CD4-positive, alpha-beta T cell (primary cell): Measurements from ENCODE around the gene CYB5R3. TPM values are rescaled to one million over a fixed set of nuclear protein-coding genes. Genes with fewer than 3 reads are reported as not detected.
"Not testable (repeated sequence)": the region's sequence is repeated elsewhere in the genome, so short reads cannot be mapped to it uniquely, and the experiment has no call there.

Source experiments
- ATAC-seq: fragments of 200-7000 bp; cut with Tn5 transposase; one replicate; pipeline ENCODE4 v1.10.0; 2022; ENCODE audit warnings: mild to moderate bottlenecking; ENCODE audit not compliant: poor library complexity
- CTCF ChIA-PET: fragments of 350-600 bp; sonication (Branson Sonifier 250); formaldehyde crosslinking; loops from one replicate; lab custom pipeline; 2021; ENCODE audit warnings: antibody characterized with exemption, inconsistent platforms; lab: Charles Lee
- POLR2A ChIA-PET: fragments of 350-600 bp; sonication (Branson Sonifier 250); formaldehyde crosslinking; loops from one replicate; lab custom pipeline; 2021; ENCODE audit warnings: antibody characterized with exemption, inconsistent platforms; lab: Charles Lee
- DNase-seq, 14 experiments: peaks; one replicate each; pipeline ENCODE4 v3.0.0-alpha.2; 2013 to 2020; ENCODE audit warnings: mixed read lengths in 2 of 14
- H3K27ac ChIP-seq, 2 donors: one replicate each; pipeline versions ENCODE4 v1.5.1 to v1.7.0; 2013; ENCODE audit warnings: low read length in 2 of 2, low read depth in 1 of 2, mild to moderate bottlenecking in 1 of 2
- H3K27me3 ChIP-seq, 2 experiments: 1 replicate in 1 of 2; 2 replicates in 1 of 2; pipeline versions ENCODE4 v1.6.1 to v1.7.0; 2013; ENCODE audit warnings: low read length in 2 of 2, control low read depth in 1 of 2, mild to moderate bottlenecking in 1 of 2, moderate library complexity in 1 of 2; ENCODE audit not compliant: insufficient read depth in 2 of 2, control insufficient read depth in 1 of 2
- H3K36me3 ChIP-seq: one replicate; pipeline ENCODE4 v1.6.1; 2013; ENCODE audit warnings: low read length, control low read depth; ENCODE audit not compliant: insufficient read depth
- H3K4me1 ChIP-seq: one replicate; pipeline ENCODE4 v1.6.1; 2013; ENCODE audit warnings: low read length, control low read depth; ENCODE audit not compliant: insufficient read depth
- H3K4me3 ChIP-seq: one replicate; pipeline ENCODE4 v1.5.1; 2013; ENCODE audit warnings: mild to moderate bottlenecking, low read length, moderate library complexity
- H3K9me3 ChIP-seq, 2 experiments: 1 replicate in 1 of 2; 2 replicates in 1 of 2; pipeline versions ENCODE4 v1.6.1 to v1.7.0; 2013; ENCODE audit warnings: low read length in 2 of 2, mild to moderate bottlenecking in 2 of 2, control low read depth in 1 of 2, moderate library complexity in 1 of 2; ENCODE audit not compliant: control insufficient read depth in 1 of 2, insufficient read depth in 1 of 2
- H3K27ac Mint-ChIP-seq: one replicate; pipeline ENCODE4 v1.8.0; 2020; ENCODE audit warnings: mixed read lengths
- H3K27me3 Mint-ChIP-seq: one replicate; pipeline ENCODE4 v1.8.0; 2021; ENCODE audit warnings: mixed read lengths
- H3K36me3 Mint-ChIP-seq: one replicate; pipeline ENCODE4 v1.8.0; 2021; ENCODE audit warnings: low read depth, mixed read lengths
- H3K4me1 Mint-ChIP-seq: one replicate; pipeline ENCODE4 v1.8.0; 2021; ENCODE audit warnings: low read depth, mixed read lengths
- H3K4me3 Mint-ChIP-seq: one replicate; pipeline ENCODE4 v1.8.0; 2020; ENCODE audit warnings: mild to moderate bottlenecking, mixed read lengths
- H3K9me3 Mint-ChIP-seq: one replicate; pipeline ENCODE4 v1.8.0; 2020; ENCODE audit warnings: mixed read lengths
- intact Hi-C, 2 experiments: fragments of 100-400 bp; cut with DNase I in 1 of 2; cut with micrococcal nuclease in 1 of 2; formaldehyde crosslinking; loops; one replicate each; pipeline versions ENCODE4 v1.15.1 to v1.9.0; 2023 to 2025; cut with DNase I, micrococcal nuclease
- total RNA-seq, 174 experiments: library from RNA in 2 of 174; stranded (reverse) in 2 of 174; gene quantifications; one replicate each; pipeline ENCODE4 v1.2.3 and lab custom pipeline; 2021 to 2026
- TF ChIP-seq, protein P1 (sequence below): fragments of 200-600 bp; IDR thresholded peaks from one replicate; pipeline ENCODE4 v1.8.0; 2022; ENCODE audit warnings: antibody characterized with exemption, mild to moderate bottlenecking

Gene CYB5R3
- total RNA-seq, 2 experiments from 2014 or later, result 39.8 to 41.2 TPM

DNA sequence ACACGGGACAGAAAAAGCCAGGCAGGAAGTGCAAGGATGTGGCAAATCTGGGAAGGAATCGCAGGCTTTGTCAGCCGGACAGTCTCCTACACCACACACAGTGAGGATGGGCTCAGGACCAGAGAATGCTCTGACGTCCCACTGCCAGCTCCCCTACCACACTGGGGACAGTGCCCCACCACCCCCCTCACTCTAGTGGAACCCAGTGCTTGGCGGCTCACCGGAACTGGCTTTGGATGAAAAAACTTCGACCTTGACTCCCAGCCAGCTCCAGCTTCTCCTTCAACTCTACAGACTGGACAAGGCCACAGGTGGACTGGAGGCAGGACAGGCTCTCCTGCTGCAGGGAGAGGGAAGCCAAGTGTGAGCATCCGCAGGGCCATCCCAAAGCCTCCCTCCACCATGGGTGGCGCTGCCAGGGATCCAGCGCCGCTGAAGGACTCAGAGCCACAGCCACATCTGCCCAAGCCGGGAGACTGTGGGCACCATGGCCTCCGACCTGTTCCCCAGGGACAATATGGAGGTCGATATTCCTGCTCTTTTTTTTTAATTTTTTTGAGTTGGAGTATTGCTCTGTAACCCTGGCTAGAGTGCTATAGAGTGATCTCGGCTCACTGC lies 71.5 kb downstream of the CYB5R3 start:
- H3K9me3 Mint-ChIP-seq, result no peaks in the 10 kb centered on the region
- H3K27me3 ChIP-seq, result no peaks in the 10 kb centered on the region
- H3K4me1 ChIP-seq, result peaks cover 12% of the 10 kb centered on the region
- no peak overlapping the region for H3K4me3 Mint-ChIP-seq
- intact Hi-C loops, result no loop called here
- TF ChIP-seq, protein P1, sequence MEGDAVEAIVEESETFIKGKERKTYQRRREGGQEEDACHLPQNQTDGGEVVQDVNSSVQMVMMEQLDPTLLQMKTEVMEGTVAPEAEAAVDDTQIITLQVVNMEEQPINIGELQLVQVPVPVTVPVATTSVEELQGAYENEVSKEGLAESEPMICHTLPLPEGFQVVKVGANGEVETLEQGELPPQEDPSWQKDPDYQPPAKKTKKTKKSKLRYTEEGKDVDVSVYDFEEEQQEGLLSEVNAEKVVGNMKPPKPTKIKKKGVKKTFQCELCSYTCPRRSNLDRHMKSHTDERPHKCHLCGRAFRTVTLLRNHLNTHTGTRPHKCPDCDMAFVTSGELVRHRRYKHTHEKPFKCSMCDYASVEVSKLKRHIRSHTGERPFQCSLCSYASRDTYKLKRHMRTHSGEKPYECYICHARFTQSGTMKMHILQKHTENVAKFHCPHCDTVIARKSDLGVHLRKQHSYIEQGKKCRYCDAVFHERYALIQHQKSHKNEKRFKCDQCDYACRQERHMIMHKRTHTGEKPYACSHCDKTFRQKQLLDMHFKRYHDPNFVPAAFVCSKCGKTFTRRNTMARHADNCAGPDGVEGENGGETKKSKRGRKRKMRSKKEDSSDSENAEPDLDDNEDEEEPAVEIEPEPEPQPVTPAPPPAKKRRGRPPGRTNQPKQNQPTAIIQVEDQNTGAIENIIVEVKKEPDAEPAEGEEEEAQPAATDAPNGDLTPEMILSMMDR, result no peak
- no peak overlapping the region for H3K4me3 ChIP-seq
- H3K9me3 ChIP-seq, result no peaks in the 10 kb centered on the region
- CTCF ChIA-PET, result no interaction called here
- H3K36me3 Mint-ChIP-seq, result peaks cover 43% of the 10 kb centered on the region
- no peak overlapping the region for H3K27ac ChIP-seq
- no peak for DNase-seq
- POLR2A ChIA-PET, result no interaction called here
- H3K36me3 ChIP-seq, result peaks cover 31% of the 10 kb centered on the region
- peaks cover 12% of the 10 kb centered on the region for H3K4me1 Mint-ChIP-seq
- no peak overlapping the region for H3K27ac Mint-ChIP-seq
- no peak for ATAC-seq
- no peaks in the 10 kb centered on the region for H3K27me3 Mint-ChIP-seq

DNA sequence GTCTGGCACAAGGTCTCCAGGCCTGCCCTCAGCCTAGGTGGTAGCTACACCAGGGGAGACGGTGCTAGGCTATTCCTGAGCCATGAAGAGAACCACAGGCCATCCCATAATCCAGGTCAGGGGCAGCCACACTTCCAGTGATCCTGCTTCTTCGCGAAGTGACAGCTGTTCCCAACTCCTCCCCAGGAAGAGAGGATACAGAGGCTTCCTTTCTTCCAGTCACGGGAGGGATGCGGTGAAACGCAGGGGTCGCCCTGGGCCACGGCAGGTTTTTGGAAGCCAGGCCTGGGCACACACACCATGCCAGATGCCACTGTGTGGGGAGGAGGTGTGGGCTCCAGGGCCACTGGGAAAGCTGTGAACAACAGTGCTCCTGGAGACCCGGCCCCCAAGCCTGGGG lies 72.1 kb downstream of the CYB5R3 start:
- DNase-seq, H3K27ac Mint-ChIP-seq, H3K4me1 ChIP-seq, CTCF ChIA-PET, intact Hi-C loops, POLR2A ChIA-PET, H3K4me3 Mint-ChIP-seq, H3K9me3 ChIP-seq, ATAC-seq, H3K27ac ChIP-seq, H3K4me1 Mint-ChIP-seq, H3K9me3 Mint-ChIP-seq, H3K27me3 Mint-ChIP-seq, H3K4me3 ChIP-seq, H3K27me3 ChIP-seq: not testable (repeated sequence)
- H3K36me3 ChIP-seq, result peaks cover 35% of the 10 kb centered on the region
- H3K36me3 Mint-ChIP-seq, result peaks cover 45% of the 10 kb centered on the region

DNA sequence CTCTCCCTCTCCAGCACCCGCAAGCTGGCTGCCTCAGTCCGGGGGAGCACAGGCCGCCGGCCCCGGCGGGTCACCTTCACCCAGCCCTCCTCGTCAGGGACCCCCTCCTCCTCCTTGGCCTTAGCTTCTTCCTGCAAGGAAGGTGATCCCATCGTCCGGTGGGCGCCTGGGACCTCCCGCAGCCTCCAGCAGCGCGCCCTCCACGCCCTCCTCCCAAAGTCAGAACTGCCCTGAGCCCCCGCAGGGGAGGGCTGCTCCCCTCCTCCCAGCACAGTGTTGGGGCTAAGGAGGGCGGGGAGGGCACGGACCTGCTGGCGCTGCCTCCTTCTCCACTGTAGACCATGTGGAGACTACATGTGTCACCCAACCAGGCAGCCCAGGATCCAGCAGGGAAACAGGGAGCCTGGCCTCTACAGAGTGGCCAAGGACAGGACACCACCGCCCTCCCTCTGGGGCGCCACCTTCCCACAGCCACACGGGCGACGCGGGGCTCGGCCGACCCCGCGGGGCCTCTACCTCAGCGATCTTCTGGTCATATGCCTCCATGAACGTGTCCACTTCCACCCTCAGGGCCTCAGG lies 73.1 kb downstream of the CYB5R3 start:
- POLR2A ChIA-PET, result not testable (repeated sequence)

DNA sequence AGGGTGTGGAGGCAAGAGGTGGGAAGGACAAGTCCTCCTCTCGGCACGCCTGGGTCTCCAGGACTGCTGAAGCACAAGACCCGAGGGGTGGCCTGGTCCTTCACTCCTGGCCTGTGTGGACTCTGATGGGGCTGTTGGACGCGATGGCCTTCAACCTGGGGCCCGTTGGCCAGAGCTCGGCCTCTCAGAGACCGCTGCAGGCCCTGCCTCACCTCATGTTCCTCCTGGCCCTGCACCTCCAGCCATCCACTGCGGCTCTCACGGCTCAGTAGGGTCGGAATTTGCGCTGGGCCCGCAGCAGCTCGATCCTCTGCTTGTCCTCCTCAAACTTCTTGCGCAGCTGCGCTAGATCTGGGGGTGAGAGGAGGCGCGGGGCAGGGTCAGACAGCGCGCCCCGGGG lies 74.7 kb downstream of the CYB5R3 start:
- H3K27ac Mint-ChIP-seq, H3K4me3 ChIP-seq, H3K27ac ChIP-seq, DNase-seq, H3K9me3 ChIP-seq, POLR2A ChIA-PET, H3K4me3 Mint-ChIP-seq, CTCF ChIA-PET, H3K4me1 Mint-ChIP-seq, ATAC-seq, H3K9me3 Mint-ChIP-seq, H3K4me1 ChIP-seq, intact Hi-C loops, H3K27me3 Mint-ChIP-seq, H3K27me3 ChIP-seq: not testable (repeated sequence)
- peaks cover 30% of the 10 kb centered on the region for H3K36me3 ChIP-seq
- peaks cover 46% of the 10 kb centered on the region for H3K36me3 Mint-ChIP-seq

More for the DNA sequence above, 73.1 kb downstream of the CYB5R3 start:
- intact Hi-C loops, ATAC-seq, H3K4me3 Mint-ChIP-seq, H3K9me3 Mint-ChIP-seq, H3K4me3 ChIP-seq, H3K4me1 ChIP-seq, H3K9me3 ChIP-seq, CTCF ChIA-PET, DNase-seq, H3K4me1 Mint-ChIP-seq, H3K27ac ChIP-seq, H3K27me3 ChIP-seq, H3K27ac Mint-ChIP-seq, H3K27me3 Mint-ChIP-seq: not testable (repeated sequence)
- H3K36me3 ChIP-seq, result peaks cover 35% of the 10 kb centered on the region
- peaks cover 45% of the 10 kb centered on the region for H3K36me3 Mint-ChIP-seq

DNA sequence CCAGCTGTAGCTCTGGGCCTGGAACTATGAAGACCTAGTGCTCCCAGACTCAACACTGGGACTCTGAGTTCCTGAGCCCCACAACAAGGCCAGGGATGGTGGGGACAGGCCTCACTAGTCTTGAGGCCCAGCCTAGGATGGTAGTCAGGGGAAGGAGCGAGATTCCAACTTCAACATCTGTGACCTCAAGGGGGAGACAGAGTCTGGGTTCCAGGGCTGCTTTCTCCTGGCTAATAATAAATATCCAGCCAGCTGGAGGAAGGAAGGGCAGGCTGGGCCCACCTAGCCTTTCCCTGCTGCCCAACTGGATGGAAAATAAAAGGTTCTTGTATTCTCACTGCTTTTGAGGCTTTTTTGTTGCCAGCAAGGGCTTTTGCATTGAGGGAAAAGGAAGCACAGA lies 75.1 kb downstream of the CYB5R3 start:
- H3K4me1 ChIP-seq, H3K27me3 Mint-ChIP-seq, DNase-seq, H3K9me3 ChIP-seq, H3K9me3 Mint-ChIP-seq, intact Hi-C loops, H3K4me3 ChIP-seq, ATAC-seq, H3K27me3 ChIP-seq, H3K27ac Mint-ChIP-seq, H3K4me3 Mint-ChIP-seq, POLR2A ChIA-PET, CTCF ChIA-PET, H3K27ac ChIP-seq, H3K4me1 Mint-ChIP-seq: not testable (repeated sequence)
- H3K36me3 ChIP-seq, result peaks cover 30% of the 10 kb centered on the region
- H3K36me3 Mint-ChIP-seq, result peaks cover 46% of the 10 kb centered on the region

DNA sequence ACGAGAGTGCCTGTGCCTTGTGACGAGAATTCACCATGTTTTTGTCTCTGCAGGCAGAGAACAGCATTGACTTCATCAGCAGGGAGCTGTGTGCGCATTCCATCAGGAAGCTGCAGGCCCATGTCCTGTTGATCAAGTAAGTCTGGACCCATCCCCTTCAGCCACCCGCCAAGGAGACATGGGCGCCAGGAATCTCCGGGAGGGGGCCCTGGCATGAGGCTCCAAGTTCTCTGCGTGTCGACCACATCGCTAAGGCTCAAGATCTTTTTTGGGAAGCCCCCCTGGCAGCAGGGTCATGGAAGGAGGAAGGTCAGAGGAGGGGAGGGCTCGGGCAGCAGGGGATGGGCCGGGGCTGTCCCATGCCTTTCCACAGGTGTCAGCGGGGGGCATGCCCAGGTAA lies 78.1 kb downstream of the CYB5R3 start:
- POLR2A ChIA-PET, H3K4me1 ChIP-seq, DNase-seq, H3K4me3 ChIP-seq, intact Hi-C loops, H3K9me3 ChIP-seq, H3K9me3 Mint-ChIP-seq, H3K27ac ChIP-seq, H3K27ac Mint-ChIP-seq, H3K27me3 ChIP-seq, CTCF ChIA-PET, ATAC-seq, H3K4me3 Mint-ChIP-seq, H3K4me1 Mint-ChIP-seq, H3K27me3 Mint-ChIP-seq: not testable (repeated sequence)
- peaks cover 35% of the 10 kb centered on the region for H3K36me3 Mint-ChIP-seq
- peaks cover 11% of the 10 kb centered on the region for H3K36me3 ChIP-seq
